HepG2 (cell line): ENCODE results near the gene SERINC5. TPM values are rescaled to one million over a fixed set of nuclear protein-coding genes. Genes with fewer than 3 reads are reported as not detected.

Source experiments
- ARNT ChIP-seq: fragments of 450-650 bp; IDR thresholded peaks from 2 replicates; pipeline ENCODE4 v1.6.1; 2017
- HDAC6 ChIP-seq: fragments of 200-600 bp; sonication (generic); IDR thresholded peaks from 2 replicates; pipeline ENCODE4 v1.7.0; 2017; ENCODE audit warnings: mild to moderate bottlenecking, antibody characterized with exemption, low read length, low read depth
- LRRFIP1 ChIP-seq: sonication (generic); formaldehyde crosslinking; conservative IDR thresholded peaks from 2 replicates; pipeline ENCODE4 v1.4.0; 2020; ENCODE audit warnings: missing genetic modification reagents
- MAZ ChIP-seq, 2 experiments: sonication (generic) in 1 of 2; formaldehyde crosslinking in 1 of 2; IDR thresholded peaks; 2 replicates each; pipeline versions ENCODE4 v1.5.0 to v1.6.1; 2012 to 2020; ENCODE audit warnings: low read depth in 2 of 2, mild to moderate bottlenecking in 2 of 2, borderline replicate concordance in 1 of 2, improper control_type of control experiment in 1 of 2, low read length in 1 of 2, missing genetic modification reagents in 1 of 2, moderate library complexity in 1 of 2
- MTF2 ChIP-seq: sonication (generic); formaldehyde crosslinking; IDR thresholded peaks from 2 replicates; pipeline ENCODE4 v1.5.0; 2020; ENCODE audit warnings: missing genetic modification reagents, borderline replicate concordance
- NKX3-1 ChIP-seq: sonication (generic); formaldehyde crosslinking; IDR thresholded peaks from 2 replicates; pipeline ENCODE4 v1.5.0; 2020; ENCODE audit warnings: missing genetic modification reagents
- ZBTB40 ChIP-seq, 2 experiments: fragments of 450-650 bp in 1 of 2; sonication (generic) in 1 of 2; formaldehyde crosslinking in 1 of 2; IDR thresholded peaks; 2 replicates each; pipeline versions ENCODE4 v1.6.1 to v1.8.0; 2016 to 2022; ENCODE audit warnings: antibody characterized with exemption in 1 of 2, mild to moderate bottlenecking in 1 of 2, missing genetic modification reagents in 1 of 2
- ZNF281 ChIP-seq: sonication (generic); formaldehyde crosslinking; IDR thresholded peaks from 2 replicates; pipeline ENCODE4 v1.4.0; 2020; ENCODE audit warnings: missing genetic modification reagents, borderline replicate concordance
- ZNF329 ChIP-seq: sonication (generic); formaldehyde crosslinking; IDR thresholded peaks from 2 replicates; pipeline ENCODE4 v1.9.0; 2021; ENCODE audit warnings: low read depth, mild to moderate bottlenecking, missing genetic modification reagents
- ZNF383 ChIP-seq: sonication (generic); formaldehyde crosslinking; IDR thresholded peaks from 2 replicates; pipeline ENCODE4 v1.4.0; 2020; ENCODE audit warnings: missing genetic modification reagents, mild to moderate bottlenecking, borderline replicate concordance
- ZNF564 ChIP-seq: sonication (generic); formaldehyde crosslinking; IDR thresholded peaks from 2 replicates; pipeline ENCODE4 v1.8.1; 2023; ENCODE audit warnings: mild to moderate bottlenecking, missing genetic modification reagents
- polyA plus RNA-seq, 8 experiments: library from polyadenylated mRNA; depleted of rRNA in 3 of 8; stranded (reverse) in 7 of 8; unstranded in 1 of 8; fragments of >200 nt; fragmentation: Illumina TruSeq in 4 of 8; extraction: Trizol in 4 of 8; gene quantifications; 2 replicates each; pipeline versions ENCODE4 v1.2.1 to v1.2.3, GENCODE V29; 2011 to 2016; ENCODE audit warnings: low read depth in 4 of 8, missing spikeins in 1 of 8, mixed read lengths in 1 of 8; ENCODE audit not compliant: insufficient read depth in 1 of 8
- total RNA-seq, 5 experiments: library from RNA; depleted of rRNA; stranded (reverse); fragments of >200 nt; fragmentation: Illumina TruSeq; extraction: Trizol; gene quantifications; 2 replicates each; pipeline ENCODE4 v1.2.3, GENCODE V29; 2016; ENCODE audit warnings: low read depth in 1 of 5

The SERINC5 gene
- total and polyA plus RNA-seq, 2 of the 13 experiments (the other 11 are each of a cell fraction or from before 2014, with no cell fraction given): 17.3 to 22.8 TPM

GRCh38 chr5:80255811-80256712 lies at the start of gene SERINC5 (continued):
- TF ChIP-seq ZNF281 (no peak), ZNF564 (CRISPR knock-in tag) (peak; percentile 75), LRRFIP1 (no peak), ARNT (no peak), ZNF383 (CRISPR knock-in tag) (no peak), MTF2 (peak; percentile 72; the same call in 1 of the 2 replicates), ZNF329 (CRISPR knock-in tag) (peak; percentile 82), HDAC6 (no peak), MAZ (IDR thresholded peaks at IDR 0.05; ENCODE audit: borderline replicate concordance, low read depth, low read length) (no peak), MAZ (CRISPR knock-in tag; IDR thresholded peaks at IDR 0.05; ENCODE audit: low read depth) (peak; percentile 92), NKX3-1 (CRISPR knock-in tag) (peak; percentile 91), ZBTB40 (IDR thresholded peaks at IDR 0.05) (no peak), ZBTB40 (CRISPR knock-in tag; IDR thresholded peaks at IDR 0.05) (peak; percentile 83; the same call in 1 of the 2 replicates)
